Measurements from ENCODE around the gene ARHGEF3.
A peak's percentile ranks its signal among the peaks of the same experiment; 100 is the strongest.

- TF ChIP-seq CTCF (IDR thresholded peaks at IDR 0.05) (no peak), POLR2AphosphoS5 (IDR thresholded peaks at IDR 0.05) (peak; percentile 31 to 48)
Measured at GRCh38 chr3:56787784-56788256, 13.9 kb downstream of the ARHGEF3 start.
